GM19043 (cell line): ENCODE data around the gene BMPER.

ENCODE experiments used
- ATAC-seq: cut with Tn5 transposase; IDR thresholded peaks from one replicate; pipeline ENCODE4 v1.9.1; 2021; ENCODE audit warnings: low read depth; ENCODE audit not compliant: unreplicated experiment

BMPER gene

DNA sequence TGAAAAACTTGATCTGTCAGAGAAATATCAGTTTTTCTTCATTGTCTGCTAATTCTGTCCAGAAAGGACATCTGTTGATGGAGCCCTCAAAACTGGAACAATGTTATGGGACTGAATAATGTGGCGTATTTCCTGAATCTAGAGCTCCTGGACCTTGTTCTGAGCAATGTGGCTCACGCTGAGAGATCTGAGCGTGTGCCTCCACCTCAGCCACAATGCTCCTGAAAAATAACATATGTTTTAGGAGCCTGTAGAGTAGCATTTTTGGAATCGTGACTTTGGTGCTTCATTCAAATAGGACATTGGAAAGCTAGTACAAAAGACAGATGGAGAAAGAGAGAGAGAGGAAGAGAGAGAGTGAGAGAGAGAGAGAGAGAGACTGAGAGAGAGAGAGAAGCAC is 110.3 kb downstream of the BMPER start:
- no peak for ATAC-seq

DNA sequence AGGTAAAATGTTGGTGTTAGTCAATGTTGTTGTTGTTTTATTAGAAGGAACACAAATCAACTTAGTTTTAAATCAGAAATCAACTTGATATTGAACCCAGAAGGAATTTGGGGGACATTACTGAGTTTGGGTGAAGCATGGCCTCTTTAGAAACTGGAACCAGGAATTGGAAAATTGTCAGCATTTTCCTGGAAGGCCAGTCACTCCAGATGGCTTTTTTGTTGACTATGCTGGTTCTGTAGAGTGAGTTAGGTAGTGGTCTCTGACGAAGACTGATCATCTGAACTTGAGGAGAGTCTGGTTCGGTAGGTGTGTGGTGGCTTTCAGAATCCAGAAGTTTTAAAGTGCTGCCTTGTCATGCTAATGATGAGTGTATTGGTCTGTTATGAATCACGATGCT is 111.5 kb downstream of the BMPER start:
- no peak for ATAC-seq

DNA sequence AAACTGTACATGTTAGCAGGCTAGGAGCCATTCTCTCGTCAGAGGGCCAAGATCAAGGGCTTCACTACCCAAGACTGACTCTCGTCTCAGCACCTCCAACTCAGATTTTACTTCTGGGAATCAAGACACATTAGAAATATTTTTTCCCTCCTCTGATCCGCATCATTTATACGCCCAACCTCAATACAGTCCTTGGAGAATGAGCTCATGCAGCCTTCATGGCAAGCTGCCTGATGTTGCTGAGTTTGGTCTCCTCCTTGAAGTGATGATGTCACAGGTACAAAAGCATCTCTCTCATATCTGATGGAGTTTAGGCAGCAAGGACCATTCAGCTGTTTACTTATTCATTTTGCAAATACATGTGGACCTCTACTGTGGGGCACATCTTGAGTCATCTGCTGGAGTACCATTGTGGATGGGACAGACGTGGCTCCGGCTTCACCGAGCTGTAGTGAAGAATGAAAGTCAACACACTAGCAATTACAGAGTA is 114.0 kb downstream of the BMPER start:
- no peak for ATAC-seq

DNA sequence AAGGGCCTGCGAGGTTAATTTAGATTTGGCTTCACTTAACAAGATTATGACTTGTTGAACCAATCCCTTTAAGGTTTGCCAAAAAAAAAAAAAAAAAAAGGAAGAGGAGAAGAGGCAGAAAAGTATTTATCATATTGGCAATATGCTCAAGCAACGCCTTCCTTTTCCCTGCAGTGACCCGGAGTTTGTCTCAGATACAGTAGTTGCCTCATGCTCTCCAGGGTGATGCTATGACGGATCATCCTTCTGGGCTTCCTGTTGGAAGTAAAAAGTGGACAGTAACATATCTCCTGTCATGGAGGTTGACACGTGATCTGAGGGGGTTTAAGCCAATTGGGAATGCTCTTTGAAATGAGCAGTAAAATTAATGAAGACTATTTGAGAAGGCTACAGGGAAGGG is 117.3 kb downstream of the BMPER start:
- ATAC-seq: no peak

DNA sequence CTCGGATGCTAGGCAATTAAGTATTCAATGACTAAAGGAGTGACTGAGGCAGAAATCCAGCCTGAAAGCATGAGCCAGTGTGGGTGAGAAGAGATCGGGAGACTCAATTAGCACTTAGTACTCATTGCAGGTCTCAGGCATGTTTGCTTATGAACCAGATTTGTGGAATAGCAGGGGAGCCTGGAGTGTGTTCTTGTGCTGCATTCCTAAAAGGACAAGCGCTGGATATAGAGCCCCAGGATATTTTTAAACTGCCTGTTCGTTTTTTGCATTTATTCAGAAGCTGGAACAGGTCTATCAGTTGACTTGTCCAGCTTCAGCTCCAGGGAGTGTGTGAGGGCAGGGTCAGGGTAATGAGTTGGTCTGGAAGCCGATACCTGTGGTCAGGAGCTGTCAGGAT is 120.3 kb downstream of the BMPER start:
- ATAC-seq: no peak

DNA sequence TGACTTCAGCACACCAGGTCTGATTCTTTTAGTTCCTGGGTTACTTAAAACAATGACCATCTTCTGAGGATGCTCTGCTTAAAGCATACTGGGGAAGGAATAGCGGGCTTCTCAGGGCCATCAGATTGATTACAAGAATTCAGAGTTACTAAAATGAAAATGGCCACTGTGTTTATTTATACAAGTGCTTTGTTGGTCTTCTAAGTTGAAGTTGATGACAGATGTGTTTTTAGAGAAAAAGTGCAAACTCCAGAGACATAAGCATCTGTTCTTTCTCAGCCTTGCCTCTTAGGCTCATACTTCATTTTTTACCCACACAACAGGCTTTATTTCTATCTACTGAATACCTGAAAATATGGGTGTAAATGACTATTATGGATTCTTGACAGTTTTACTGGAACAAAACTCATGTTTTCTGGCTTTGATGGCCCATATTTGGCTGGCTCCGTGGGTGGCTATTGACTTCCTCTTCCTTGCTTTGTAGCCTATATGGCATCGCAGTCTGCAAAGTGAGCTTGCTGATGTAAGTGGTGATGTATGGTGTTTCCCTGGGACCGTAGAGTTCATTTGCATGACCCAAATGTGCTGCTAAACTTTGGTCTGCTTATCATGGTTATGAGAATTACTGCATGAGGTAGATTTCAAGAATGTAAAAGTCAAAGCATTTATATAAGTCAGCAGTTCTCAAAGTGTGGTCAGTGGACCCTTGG is 121.3 kb downstream of the BMPER start:
- no peak for ATAC-seq

DNA sequence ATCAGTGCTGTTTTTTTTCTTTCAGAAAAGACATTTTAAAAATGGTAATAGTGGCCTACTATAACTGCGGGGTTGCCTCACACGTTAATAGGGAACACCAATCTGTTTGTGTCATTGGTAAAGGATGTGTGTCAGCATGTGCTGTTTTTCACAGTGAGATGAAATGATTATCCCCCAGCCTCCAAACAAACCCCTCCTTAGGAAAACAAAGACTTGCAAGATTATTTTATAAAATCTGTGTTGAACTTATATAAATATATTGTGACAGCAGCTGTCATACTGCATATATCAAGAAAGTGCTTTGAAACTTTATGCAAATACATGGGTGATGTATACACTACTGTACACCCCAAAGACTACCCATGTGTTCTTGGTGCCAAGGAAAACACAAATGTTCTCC is 125.8 kb downstream of the BMPER start:
- no peak for ATAC-seq

DNA sequence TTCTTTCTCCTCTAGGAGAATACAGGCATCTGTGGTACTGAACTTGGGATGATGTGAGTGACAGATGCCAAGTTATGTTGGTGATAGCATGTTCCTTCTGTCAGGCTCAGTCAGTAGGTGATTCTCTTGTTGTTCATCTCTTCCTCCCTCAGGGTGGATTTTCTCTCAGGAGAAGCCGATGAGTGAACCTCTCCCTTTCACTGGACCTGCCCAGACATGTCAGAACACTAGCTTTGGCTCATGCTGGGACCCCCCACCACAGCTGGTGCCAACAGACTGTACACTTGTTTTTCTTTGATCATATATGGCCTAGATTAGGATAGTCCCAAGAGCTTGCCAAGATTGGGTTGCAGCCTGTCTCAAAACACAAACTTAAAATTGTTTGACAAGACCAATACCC is 129.4 kb downstream of the BMPER start:
- ATAC-seq: no peak

DNA sequence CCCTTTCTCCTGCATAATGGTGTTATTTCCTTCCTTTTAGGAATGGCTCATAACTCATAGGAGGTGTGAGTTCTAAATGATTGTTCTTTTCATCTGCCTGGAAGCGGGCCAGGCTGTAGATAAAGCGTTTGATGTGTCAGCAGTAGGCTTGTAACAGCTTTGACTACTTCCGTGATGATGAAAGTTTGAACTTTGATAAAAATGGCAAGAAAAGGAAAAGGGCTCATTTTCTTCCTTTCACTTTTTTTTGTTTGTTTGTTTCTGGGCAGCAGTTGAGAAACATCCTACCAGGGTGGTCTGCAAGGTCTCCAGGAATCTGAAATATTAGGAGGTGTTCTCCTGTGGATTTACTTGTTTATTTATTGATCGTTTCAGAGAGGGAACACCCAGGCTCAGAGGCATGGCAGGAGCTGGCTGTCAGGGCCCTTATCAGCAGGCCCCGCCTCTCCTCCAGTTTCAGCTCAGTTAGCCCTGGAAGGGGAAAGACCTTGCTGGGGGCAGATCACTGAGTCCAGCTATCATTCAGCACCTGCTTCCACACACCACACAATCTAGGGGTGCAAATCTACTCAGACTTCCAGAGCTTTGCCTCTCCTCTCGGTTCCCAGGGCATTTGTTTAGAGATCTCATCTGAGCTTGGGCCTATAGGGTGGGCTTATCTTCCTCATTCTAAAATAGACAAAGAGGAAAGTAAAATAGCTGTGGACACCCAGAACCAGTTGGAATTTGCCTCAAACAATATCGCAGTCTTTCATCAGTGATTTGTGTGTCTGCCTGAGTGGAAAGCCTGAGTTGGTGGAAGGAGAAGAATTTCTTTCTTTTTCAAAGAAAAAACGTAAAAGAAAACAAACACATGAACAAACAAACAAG is 130.9 kb downstream of the BMPER start:
- no peak for ATAC-seq

DNA sequence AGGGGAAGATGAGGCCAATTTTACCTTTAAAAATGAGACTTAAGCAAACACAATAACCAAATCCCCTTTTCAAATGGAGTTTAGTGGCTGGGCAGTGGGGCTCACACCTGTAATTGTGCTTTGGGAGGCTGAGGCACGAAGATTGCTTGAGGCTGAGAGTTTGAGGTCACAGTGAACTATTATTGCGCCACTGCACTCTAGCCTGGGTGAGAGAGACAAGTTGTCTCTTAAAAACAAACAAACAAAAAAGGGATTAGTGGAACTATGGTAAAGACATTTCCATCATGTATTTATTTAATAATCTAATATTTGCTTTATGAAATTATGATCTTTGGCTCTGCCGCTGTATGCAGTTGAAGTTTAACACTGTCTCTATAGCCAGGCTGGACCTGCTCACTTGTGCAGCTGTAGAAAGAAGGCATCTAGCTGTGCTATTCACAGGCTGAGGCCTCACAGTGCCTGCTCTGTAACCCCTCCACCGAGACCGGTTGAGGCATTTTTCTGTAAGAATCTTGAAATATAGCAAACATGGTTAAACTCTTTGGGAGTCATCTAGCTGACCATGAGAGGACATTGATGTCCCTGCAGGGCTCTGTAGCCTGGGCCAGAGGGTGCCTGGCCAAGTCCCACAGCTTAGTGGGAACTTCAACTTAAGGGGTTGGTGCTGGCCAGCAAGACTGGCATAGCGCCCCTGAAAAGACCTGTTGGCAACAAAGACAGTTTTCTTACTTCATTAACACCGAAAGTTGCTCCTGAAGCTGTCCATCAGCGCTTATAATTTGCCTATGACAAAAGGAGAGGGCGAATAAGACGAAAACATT is 131.8 kb downstream of the BMPER start:
- ATAC-seq: no peak

DNA sequence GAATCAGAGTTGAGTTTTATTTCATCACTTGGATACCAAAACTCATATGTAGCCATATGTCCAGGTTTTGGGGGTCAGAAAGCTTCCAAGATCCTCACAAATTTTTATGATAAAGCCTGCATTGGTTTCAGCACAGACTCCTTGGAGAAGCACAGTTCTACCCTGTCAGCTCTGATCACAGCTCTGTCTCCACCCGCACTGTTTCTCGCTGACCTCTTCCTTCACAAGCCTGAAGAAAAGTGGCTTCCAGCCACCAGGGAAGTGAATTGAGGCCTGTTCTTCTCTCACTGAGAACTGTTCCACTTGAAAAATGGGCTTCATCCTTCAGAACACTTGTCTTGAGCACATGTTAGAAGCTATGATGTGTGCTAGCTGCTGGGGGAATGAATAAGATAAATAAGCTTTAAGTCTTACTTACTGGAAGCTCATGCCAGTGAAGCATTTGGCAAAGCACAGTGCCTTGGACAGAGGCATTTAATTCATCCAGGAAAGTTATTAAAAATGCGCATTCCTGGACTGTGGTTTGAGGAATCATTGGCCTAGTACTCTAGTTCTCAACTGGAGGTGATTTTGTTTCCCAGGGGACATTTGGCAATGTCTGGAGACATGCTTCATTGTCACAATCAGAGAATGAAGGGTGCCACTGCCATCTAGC is 133.6 kb downstream of the BMPER start:
- no peak for ATAC-seq

DNA sequence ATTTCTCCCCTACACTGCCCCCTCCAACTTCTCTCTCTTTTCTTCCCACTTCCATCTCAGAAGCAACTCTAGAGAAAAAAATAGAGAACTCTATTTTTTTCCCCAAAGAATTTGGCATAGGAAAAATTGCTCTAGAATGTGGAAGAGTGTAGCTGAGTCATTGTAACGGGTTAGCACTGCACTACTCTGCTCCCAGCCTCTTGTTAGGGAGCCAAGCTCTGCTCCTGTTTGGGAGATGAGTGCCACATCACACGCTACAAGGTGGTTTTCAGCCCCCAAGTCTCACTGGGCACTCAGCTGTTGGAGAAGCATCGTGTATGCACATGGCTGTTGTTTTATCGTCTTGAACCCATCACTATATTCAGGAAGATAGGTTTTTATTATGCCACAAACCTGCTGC is 136.4 kb downstream of the BMPER start:
- ATAC-seq: no peak

DNA sequence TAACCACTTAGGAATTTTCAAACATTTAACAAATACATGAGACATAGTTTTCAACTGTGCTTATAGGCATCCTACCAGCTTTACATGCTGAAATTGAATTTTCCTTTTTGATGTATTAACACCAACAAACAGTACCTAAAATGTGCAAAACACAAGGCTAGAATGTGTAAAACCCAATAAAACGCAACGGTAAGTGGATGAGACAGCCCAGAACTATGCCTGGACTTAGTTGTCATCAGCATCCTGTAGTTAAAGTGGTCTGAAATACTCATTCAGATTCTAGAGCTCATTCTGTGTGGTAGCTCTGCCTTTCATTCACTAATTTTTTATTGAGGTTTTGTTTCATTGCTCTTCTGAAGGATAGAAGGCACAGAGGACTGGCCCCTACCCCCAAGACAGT is 137.1 kb downstream of the BMPER start:
- ATAC-seq: no peak

DNA sequence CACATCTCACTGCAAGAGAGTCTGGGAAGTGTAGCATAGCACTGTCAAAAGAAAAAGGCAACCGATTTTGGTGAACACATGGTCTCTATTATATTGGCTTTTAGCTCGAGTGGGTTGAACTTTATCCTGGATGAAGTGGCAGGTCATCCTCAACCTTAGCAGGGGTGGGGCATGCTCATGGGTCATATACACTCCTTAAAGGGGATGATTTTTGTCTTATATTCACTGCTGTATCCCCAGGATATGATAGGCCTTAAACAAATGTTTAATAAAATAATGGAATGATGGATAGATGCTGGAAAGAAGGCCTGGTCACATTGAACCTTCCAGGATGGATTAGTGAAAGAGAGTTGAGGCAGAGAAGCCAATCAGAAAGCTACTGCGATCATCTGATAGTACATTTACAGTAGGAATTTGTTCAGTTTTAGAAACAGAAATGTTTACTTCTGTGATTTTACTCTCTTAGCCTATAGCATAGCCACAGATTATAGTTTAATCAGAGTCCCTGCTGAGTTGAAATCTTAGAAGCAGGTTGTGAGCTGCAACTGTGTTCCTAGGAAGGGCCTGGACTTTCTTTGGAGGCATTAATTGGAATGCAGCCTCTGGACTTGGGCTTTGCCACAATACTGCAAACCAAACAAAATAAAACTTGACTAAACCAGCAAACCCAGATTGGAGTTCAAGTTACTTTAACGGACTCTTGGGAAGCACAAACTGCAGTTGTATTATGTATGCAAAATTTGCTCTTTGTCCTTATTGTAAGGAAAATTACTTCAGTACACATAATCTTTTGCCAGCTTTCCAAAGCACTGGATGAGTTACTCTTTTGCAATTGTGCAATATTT is 138.3 kb downstream of the BMPER start:
- ATAC-seq: no peak

DNA sequence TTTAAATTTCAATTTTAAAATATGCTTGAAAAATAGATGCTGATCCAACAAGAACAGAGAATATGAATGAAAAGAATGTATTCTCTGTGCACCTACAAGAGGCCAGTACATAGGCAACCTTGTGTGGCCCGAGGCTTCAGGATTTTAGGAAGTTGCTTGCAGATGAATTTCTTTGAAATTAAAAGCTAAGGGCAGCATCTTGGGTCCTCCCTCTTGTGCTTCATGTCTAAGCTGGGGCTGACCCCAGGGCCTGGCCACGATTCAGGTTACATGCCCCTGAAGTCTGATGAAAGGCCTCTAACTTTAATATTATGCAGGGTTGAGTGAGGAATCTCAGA is 138.9 kb downstream of the BMPER start:
- no peak for ATAC-seq

DNA sequence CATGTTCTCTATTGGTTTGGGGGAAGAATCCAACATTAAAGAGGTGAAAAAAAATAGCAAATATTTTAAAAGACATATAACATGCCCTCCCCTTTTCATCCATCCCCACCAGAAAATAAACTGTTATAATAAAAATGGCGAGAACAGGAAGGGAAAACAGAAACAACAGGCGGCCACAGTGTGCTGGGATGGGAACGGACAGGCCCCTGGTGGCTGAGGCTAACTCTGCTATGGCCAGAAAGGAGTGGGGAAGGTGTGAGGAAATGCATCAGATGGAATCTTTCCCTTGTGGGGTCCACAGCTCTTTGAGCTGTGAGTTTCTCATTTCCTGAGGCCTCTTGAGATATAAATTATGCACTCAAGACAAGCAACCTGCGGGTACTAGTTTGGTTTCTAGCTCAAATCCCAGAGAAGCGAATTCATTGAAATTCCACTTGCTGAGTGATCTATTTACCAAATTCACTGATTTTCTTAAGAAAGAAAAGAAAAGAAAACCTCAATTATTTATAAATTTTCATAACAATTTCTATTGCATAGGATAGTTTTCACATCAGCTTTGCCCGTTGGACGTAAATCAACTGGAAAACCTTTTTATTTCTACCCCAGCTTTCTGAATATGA is 139.5 kb downstream of the BMPER start:
- ATAC-seq: no peak

DNA sequence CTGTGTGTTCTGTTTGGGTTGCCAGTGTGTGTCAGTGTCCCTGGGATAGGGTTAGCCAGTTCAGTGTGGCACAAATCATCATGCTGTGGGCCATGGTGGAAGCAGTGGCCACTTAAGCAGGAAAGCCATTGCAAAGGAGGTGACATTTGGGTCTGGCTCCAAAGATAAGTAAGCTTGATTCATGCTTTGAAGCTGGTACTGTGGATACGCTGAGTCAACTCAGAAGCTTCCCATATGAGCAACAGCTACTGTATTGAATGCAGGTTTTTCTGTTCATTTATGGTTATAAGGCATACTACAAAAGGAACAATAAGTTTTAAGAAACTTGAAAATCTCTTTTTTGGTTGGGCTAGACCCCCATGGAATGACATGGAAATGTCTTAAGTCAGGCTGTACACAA is 143.1 kb downstream of the BMPER start:
- no peak for ATAC-seq

DNA sequence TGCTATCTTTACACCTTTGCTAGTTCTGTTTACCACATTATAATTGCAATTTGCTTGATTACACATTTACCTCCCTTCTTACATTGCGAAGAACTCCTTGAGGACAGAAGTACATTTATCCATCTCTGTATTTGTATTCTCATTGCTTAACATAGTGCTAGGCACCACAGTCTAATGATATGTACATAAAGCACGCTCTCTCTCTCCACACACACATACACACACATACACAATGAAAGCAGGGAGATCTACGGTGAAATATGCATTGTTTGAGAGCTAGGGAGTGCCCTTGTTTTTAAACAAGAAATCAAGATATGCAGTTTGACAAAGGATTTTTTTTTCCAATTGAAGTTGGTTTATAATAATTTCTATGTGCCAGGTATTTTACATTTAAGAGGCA is 148.7 kb downstream of the BMPER start:
- no peak for ATAC-seq

DNA sequence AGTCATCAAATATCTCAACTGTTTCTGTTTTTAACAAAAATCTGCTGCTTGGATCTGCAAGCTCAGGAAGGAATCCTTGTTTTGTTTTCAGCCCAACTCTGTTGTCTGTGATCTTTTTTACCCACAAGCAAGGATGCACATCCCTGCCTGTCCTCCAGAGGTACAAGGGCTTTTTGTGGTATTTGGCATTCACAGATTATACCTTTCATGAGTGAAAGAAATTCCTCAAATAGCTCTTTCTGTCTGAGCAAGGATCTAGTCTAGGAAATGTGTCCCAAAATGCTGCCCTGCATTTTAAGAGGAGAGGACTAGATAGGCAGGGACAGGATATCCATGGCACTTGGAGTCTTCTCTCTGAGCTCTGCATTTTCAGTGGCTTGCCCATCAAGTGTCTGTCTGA is 151.8 kb downstream of the BMPER start:
- no peak for ATAC-seq
